Activated T-cell treated with anti-CD3 and anti-CD28 coated beads, Interleukin-2, amount 50 U/mL, for 4 hours (primary cell): ENCODE data around the gene NOCT. TPM values are rescaled to one million over a fixed set of nuclear protein-coding genes. Genes with fewer than 3 reads are reported as not detected.
A peak's percentile ranks its signal among the peaks of the same experiment; 100 is the strongest.

ENCODE experiments used
- ATAC-seq, 2 donors: fragments of 200-7000 bp; cut with Tn5 transposase; one replicate each; pipeline ENCODE4 v1.10.0; 2021
- DNase-seq: peaks from one replicate; pipeline ENCODE4 v3.0.0-alpha.2; 2020
- H3K27me3 Mint-ChIP-seq: one replicate; pipeline ENCODE4 v1.8.0; 2021; ENCODE audit warnings: low read depth, mixed read lengths
- H3K36me3 Mint-ChIP-seq: one replicate; pipeline ENCODE4 v1.8.0; 2022; ENCODE audit warnings: mixed read lengths; ENCODE audit not compliant: insufficient read depth
- H3K4me1 Mint-ChIP-seq: one replicate; pipeline ENCODE4 v1.8.0; 2021; ENCODE audit warnings: low read depth, mixed read lengths
- H3K4me3 Mint-ChIP-seq: one replicate; pipeline ENCODE4 v1.8.0; 2021; ENCODE audit warnings: mild to moderate bottlenecking, moderate library complexity, mixed read lengths
- H3K9me3 Mint-ChIP-seq: one replicate; pipeline ENCODE4 v1.8.0; 2021; ENCODE audit warnings: mixed read lengths
- total RNA-seq, 3 donors: library from RNA; stranded (reverse); gene quantifications; one replicate each; pipeline ENCODE4 v1.2.1, GENCODE V29; 2021

The NOCT gene
- total RNA-seq, 3 donors from 2014 or later, result 23.2 to 25.8 (median 23.7) TPM

DNA sequence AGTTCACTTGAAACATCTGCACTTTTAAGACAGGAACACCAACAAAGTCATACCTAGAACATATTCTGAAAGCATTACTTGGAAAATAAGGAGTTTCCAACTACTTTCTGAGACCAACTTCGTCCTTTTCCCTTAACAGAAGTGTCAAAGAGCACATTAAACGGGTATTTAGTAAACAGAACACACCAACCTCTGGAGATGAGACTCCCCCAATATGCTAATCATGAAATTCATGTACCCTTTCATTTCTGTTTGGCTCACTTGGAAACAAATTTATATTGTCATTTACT, 69.2 kb downstream of the NOCT start:
- Mint-ChIP-seq H3K27me3 (no peaks in the 10 kb centered on the region), H3K36me3 (peaks cover 4% of the 10 kb centered on the region), H3K4me1 (peaks cover 38% of the 10 kb centered on the region), H3K9me3 (no peaks in the 10 kb centered on the region), H3K4me3 (peak overlapping the region; percentile 99)
- DNase-seq, result no peak
- no peak for ATAC-seq

DNA sequence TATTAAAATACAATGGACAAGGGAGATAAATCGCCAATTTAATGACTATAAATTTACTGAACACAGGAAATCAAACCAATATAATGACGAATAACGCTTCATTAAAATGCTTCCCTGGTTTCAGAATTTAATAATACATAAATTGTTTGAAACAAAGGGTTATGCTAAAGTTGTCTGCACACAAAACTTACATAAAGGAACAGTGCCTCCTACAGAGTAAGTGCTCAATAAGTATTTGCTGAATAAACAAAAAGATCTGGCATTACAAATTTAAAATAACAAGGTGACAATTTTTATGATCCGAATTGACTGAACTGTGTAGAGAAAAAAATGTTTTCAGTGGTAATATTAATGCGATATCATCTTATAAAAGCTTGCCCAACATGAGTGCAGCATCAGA, 69.6 kb downstream of the NOCT start:
- DNase-seq (no peak), ATAC-seq (no peak)
- H3K4me3 Mint-ChIP-seq, result peak overlapping the region; percentile 99
- H3K9me3 Mint-ChIP-seq, result no peaks in the 10 kb centered on the region
- H3K4me1 Mint-ChIP-seq, result peaks cover 35% of the 10 kb centered on the region
- peaks cover 4% of the 10 kb centered on the region for H3K36me3 Mint-ChIP-seq
- no peaks in the 10 kb centered on the region for H3K27me3 Mint-ChIP-seq

DNA sequence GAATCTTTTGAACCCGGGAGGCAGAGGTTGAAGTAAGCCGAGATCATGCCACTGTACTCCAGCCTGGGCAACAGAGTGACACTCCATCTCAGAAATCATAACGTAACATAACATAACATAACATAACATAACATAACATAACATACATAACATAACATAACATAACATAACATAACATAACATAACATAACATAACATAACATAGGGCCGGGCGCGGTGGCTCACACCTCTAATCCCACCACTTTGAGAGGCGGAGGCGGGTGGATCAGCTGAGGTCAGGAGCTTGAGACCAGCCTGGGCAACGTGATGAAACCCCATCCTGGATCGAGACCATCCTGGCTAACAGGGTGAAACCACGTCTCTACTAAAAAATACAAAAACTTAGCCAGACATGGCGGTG, 76.7 kb downstream of the NOCT start:
- no peak for ATAC-seq
- no peaks in the 10 kb centered on the region for H3K36me3 Mint-ChIP-seq
- H3K4me3 Mint-ChIP-seq, result no peak overlapping the region
- no peak for DNase-seq
- no peaks in the 10 kb centered on the region for H3K4me1 Mint-ChIP-seq
- no peaks in the 10 kb centered on the region for H3K9me3 Mint-ChIP-seq
- H3K27me3 Mint-ChIP-seq, result no peaks in the 10 kb centered on the region

Other genes starting within 250 kb of the NOCT start
- gene ELF2, start 161.4 kb downstream of the NOCT start, total RNA-seq, result 10 to 100 TPM; 18.6 to 20.6 (median 18.6) TPM